Ascending aorta (tissue), 2 donors: ENCODE measurements around the gene FZD2. TPM values are rescaled to one million over a fixed set of nuclear protein-coding genes. Genes with fewer than 3 reads are reported as not detected.
"Not testable (repeated sequence)": the region's sequence is repeated elsewhere in the genome, so short reads cannot be mapped to it uniquely, and the experiment has no call there.

ENCODE experiments used
- DNase-seq, 2 donors: peaks; one replicate each; pipeline ENCODE4 v3.0.0-alpha.2; 2019; ENCODE audit warnings: low spot score in 2 of 2
- H3K27ac ChIP-seq, 2 donors: fragments of 200-600 bp; sonication (generic); one replicate each; pipeline ENCODE4 v1.5.1; 2016 to 2017; ENCODE audit warnings: mild to moderate bottlenecking in 1 of 2
- H3K27me3 ChIP-seq: fragments of 200-600 bp; sonication (generic); one replicate; pipeline ENCODE4 v1.5.1; 2017
- H3K36me3 ChIP-seq, 2 donors: fragments of 200-600 bp; sonication (generic); one replicate each; pipeline ENCODE4 v1.5.1; 2016
- H3K4me1 ChIP-seq, 2 donors: fragments of 200-600 bp; sonication (generic); one replicate each; pipeline ENCODE4 v1.5.1; 2016 to 2017; ENCODE audit warnings: mild to moderate bottlenecking in 1 of 2
- H3K4me3 ChIP-seq, 2 donors: fragments of 200-600 bp; sonication (generic); one replicate each; pipeline ENCODE4 v1.5.1; 2016 to 2017; ENCODE audit warnings: mild to moderate bottlenecking in 1 of 2
- H3K9me3 ChIP-seq, 2 donors: fragments of 200-600 bp; sonication (generic); one replicate each; pipeline ENCODE4 v1.5.1; 2016
- intact Hi-C: fragments of 100-400 bp; cut with DNase I; formaldehyde crosslinking; loops from one replicate; pipeline ENCODE4 v1.15.1; 2023
- total RNA-seq: library from RNA; depleted of rRNA; stranded (reverse); fragments of >200 nt; gene quantifications from one replicate; pipeline ENCODE4 v1.1.0, GENCODE V29; 2016
- TF ChIP-seq, protein P1 (sequence below), 3 experiments: fragments of 200-600 bp in 2 of 3; fragments of 450-650 bp in 1 of 3; sonication (generic) in 2 of 3; IDR thresholded peaks; one replicate each; pipeline ENCODE4 v1.5.1; 2016 to 2019; ENCODE audit warnings: antibody characterized with exemption in 3 of 3, mild to moderate bottlenecking in 1 of 3, moderate library complexity in 1 of 3

FZD2 gene
- total RNA-seq, 1 donor from 2014 or later = 32.7 TPM

- no peak overlapping the region for H3K4me3 ChIP-seq
- TF ChIP-seq, protein P1, sequence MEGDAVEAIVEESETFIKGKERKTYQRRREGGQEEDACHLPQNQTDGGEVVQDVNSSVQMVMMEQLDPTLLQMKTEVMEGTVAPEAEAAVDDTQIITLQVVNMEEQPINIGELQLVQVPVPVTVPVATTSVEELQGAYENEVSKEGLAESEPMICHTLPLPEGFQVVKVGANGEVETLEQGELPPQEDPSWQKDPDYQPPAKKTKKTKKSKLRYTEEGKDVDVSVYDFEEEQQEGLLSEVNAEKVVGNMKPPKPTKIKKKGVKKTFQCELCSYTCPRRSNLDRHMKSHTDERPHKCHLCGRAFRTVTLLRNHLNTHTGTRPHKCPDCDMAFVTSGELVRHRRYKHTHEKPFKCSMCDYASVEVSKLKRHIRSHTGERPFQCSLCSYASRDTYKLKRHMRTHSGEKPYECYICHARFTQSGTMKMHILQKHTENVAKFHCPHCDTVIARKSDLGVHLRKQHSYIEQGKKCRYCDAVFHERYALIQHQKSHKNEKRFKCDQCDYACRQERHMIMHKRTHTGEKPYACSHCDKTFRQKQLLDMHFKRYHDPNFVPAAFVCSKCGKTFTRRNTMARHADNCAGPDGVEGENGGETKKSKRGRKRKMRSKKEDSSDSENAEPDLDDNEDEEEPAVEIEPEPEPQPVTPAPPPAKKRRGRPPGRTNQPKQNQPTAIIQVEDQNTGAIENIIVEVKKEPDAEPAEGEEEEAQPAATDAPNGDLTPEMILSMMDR (IDR thresholded peaks at IDR 0.05) = no peak
- H3K9me3 ChIP-seq = no peaks in the 10 kb centered on the region
- DNase-seq = no peak
- H3K27ac ChIP-seq = peak overlapping the region in 1 of 2 donors; percentile 86
- H3K27me3 ChIP-seq = no peaks in the 10 kb centered on the region
- peaks cover 2 to 17% of the 10 kb centered on the region in 2 donors for H3K4me1 ChIP-seq
- intact Hi-C loops = loop anchor here (10.0 kb wide), 1 partner anchor 55 kb away; no protein-coding TSS in a partner anchor
- no peaks in the 10 kb centered on the region for H3K36me3 ChIP-seq
Observed at GRCh38 chr17:44589316-44590071, 32.2 kb downstream of the FZD2 start.

DNA sequence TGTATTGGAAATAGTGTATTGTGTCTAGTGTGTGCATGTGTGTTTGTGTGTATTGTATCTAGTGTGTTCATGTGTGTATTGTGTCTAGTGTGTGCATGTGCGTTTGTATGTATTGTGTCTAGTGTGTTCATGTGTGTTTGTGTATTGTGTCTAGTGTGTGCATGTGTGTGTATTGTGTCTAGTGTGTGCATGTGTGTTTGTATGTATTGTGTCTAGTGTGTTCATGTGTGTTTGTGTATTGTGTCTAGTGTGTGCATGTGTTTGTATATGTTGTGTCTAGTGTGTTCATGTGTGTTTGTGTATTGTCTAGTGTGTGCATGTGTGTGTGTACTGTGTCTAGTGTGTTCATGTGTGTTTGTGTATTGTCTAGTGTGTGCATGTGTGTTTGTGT, 32.8 kb downstream of the FZD2 start:
- H3K36me3 ChIP-seq, H3K27me3 ChIP-seq, H3K9me3 ChIP-seq, intact Hi-C loops, H3K4me3 ChIP-seq, H3K27ac ChIP-seq, DNase-seq: not testable (repeated sequence)
- peaks cover 2 to 17% of the 10 kb centered on the region in 2 donors for H3K4me1 ChIP-seq

GRCh38 chr17:44590762-44591161, 33.5 kb downstream of the FZD2 start:
- H3K4me1 ChIP-seq = peaks cover 2 to 17% of the 10 kb centered on the region in 2 donors
- intact Hi-C loops, H3K36me3 ChIP-seq, H3K4me3 ChIP-seq, H3K27me3 ChIP-seq, DNase-seq, H3K27ac ChIP-seq, H3K9me3 ChIP-seq: not testable (repeated sequence)

DNA sequence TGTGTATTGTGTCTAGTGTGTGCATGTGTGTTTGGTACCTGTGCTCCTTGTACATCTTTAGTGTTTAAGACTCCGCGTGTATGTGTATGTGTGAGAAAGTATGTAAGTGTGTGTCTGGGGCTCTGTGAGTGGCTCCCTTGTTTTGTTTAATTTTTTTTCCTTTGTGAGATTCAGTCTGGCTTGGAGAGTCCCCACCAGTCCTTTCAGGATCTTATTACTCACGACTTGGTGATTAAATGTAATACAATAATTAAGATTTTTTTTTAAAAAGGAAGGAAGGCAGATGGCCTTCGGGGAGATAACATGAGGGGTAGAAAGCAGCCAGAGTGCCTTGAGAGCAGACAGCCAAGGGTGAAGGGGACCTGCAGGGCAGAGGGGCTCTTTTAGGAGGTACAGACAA, 33.9 kb downstream of the FZD2 start:
- H3K9me3 ChIP-seq = no peaks in the 10 kb centered on the region
- no peaks in the 10 kb centered on the region for H3K27me3 ChIP-seq
- peaks cover 2 to 17% of the 10 kb centered on the region in 2 donors for H3K4me1 ChIP-seq
- no peaks in the 10 kb centered on the region for H3K36me3 ChIP-seq
- H3K27ac ChIP-seq = no peak overlapping the region
- intact Hi-C loops = no loop called here
- TF ChIP-seq, protein P1 (IDR thresholded peaks at IDR 0.05) = no peak
- no peak for DNase-seq
- H3K4me3 ChIP-seq = no peak overlapping the region

- Histone ChIP-seq H3K27me3 (no peaks in the 10 kb centered on the region), H3K27ac (no peak overlapping the region), H3K4me3 (no peak overlapping the region), H3K4me1 (peaks cover 0 to 2% of the 10 kb centered on the region in 2 donors), H3K36me3 (no peaks in the 10 kb centered on the region), H3K9me3 (no peaks in the 10 kb centered on the region)
- TF ChIP-seq, protein P1 (IDR thresholded peaks at IDR 0.05) = no peak
- intact Hi-C loops = no loop called here
- no peak for DNase-seq
Observed at GRCh38 chr17:44593156-44593555, 35.9 kb downstream of the FZD2 start.

- H3K9me3 ChIP-seq = no peaks in the 10 kb centered on the region
- H3K4me1 ChIP-seq = peaks cover 7 to 10% of the 10 kb centered on the region in 2 donors
- TF ChIP-seq, protein P1 (IDR thresholded peaks at IDR 0.05) = no peak
- no peaks in the 10 kb centered on the region for H3K27me3 ChIP-seq
- H3K36me3 ChIP-seq = no peaks in the 10 kb centered on the region
- no peak overlapping the region for H3K27ac ChIP-seq
- intact Hi-C loops = no loop called here
- no peak for DNase-seq
- no peak overlapping the region for H3K4me3 ChIP-seq
Observed at GRCh38 chr17:44595216-44595775, 38.0 kb downstream of the FZD2 start.
